IMR-90 (cell line): ENCODE results near the gene DEF6. TPM values are rescaled to one million over a fixed set of nuclear protein-coding genes. Genes with fewer than 3 reads are reported as not detected.

Experiments used
- ATAC-seq: fragments of 200-7000 bp; cut with Tn5 transposase; 2 replicates; pipeline ENCODE4 v1.9.1; 2020; ENCODE audit warnings: low read depth, mild to moderate bottlenecking, moderate library complexity
- BruUV-seq: library from RNA; stranded (reverse); fragments of 400-500 nt; replicated peaks from 2 replicates; lab custom pipeline; 2021; lab: Mats Ljungman, UMichigan
- CTCF ChIA-PET: fragments of 300-600 bp; formaldehyde crosslinking; extraction: SDS; loops from one replicate; lab custom pipeline; 2021; ENCODE audit warnings: antibody characterized with exemption; lab: Yijun Ruan, JAX
- POLR2A ChIA-PET: fragments of 300-600 bp; sonication (Branson Sonifier 250); formaldehyde crosslinking; loops from one replicate; lab custom pipeline; 2022; ENCODE audit warnings: antibody characterized with exemption; ENCODE audit not compliant: unreplicated experiment; lab: Charles Lee
- DNase-seq: peaks from one replicate; pipeline ENCODE4 v3.0.0; 2013
- H2AFZ ChIP-seq: replicated peaks from 2 replicates; pipeline ENCODE3; 2013; ENCODE audit warnings: low read length, mild to moderate bottlenecking; ENCODE audit not compliant: poor library complexity
- H2AK5ac ChIP-seq: 2 replicates; pipeline ENCODE4 v1.6.1; 2013; ENCODE audit warnings: low read depth, low read length, inconsistent platforms
- H2AK9ac ChIP-seq: replicated peaks from 2 replicates; pipeline ENCODE3; 2013; ENCODE audit warnings: mild to moderate bottlenecking, low read depth, low read length, moderate library complexity; ENCODE audit not compliant: poor library complexity
- H2BK120ac ChIP-seq: 2 replicates; pipeline ENCODE4 v1.6.1; 2013; ENCODE audit warnings: low read depth, low read length, inconsistent platforms
- H2BK15ac ChIP-seq: 3 replicates; pipeline ENCODE4 v1.6.1; 2013; ENCODE audit warnings: low read depth, low read length, inconsistent platforms
- H2BK20ac ChIP-seq: 2 replicates; pipeline ENCODE4 v1.6.1; 2013; ENCODE audit warnings: low read depth, mild to moderate bottlenecking, inconsistent platforms, low read length, moderate library complexity
- H2BK5ac ChIP-seq: 2 replicates; pipeline ENCODE4 v1.6.1; 2013; ENCODE audit warnings: mild to moderate bottlenecking, low read depth, low read length, inconsistent platforms; ENCODE audit not compliant: poor library complexity, severe bottlenecking
- H3K14ac ChIP-seq: replicated peaks from 2 replicates; pipeline ENCODE4 v1.6.1; 2013; ENCODE audit warnings: low read depth, low read length, inconsistent platforms
- H3K18ac ChIP-seq: 2 replicates; pipeline ENCODE4 v1.6.1; 2013; ENCODE audit warnings: low read depth, low read length, control low read depth
- H3K23ac ChIP-seq: 2 replicates; pipeline ENCODE4 v1.6.1; 2013; ENCODE audit warnings: low read depth, low read length, inconsistent platforms
- H3K27ac ChIP-seq: 2 replicates; pipeline ENCODE4 v1.5.1; 2013; ENCODE audit warnings: mild to moderate bottlenecking, control low read depth, low read length; ENCODE audit not compliant: insufficient read depth
- H3K27me3 ChIP-seq: 2 replicates; pipeline ENCODE4 v1.6.1; 2013; ENCODE audit warnings: low read length; ENCODE audit not compliant: control insufficient read depth, insufficient read depth
- H3K36me3 ChIP-seq: 2 replicates; pipeline ENCODE4 v1.6.1; 2013; ENCODE audit warnings: low read length, mixed read lengths; ENCODE audit not compliant: control insufficient read depth, insufficient read depth
- H3K4ac ChIP-seq: 2 replicates; pipeline ENCODE4 v1.6.1; 2013; ENCODE audit warnings: low read depth, low read length, inconsistent platforms
- H3K4me1 ChIP-seq: 2 replicates; pipeline ENCODE4 v1.6.1; 2013; ENCODE audit warnings: low read length, mixed read lengths; ENCODE audit not compliant: control insufficient read depth, insufficient read depth
- H3K4me2 ChIP-seq: 2 replicates; pipeline ENCODE4 v1.6.1; 2013; ENCODE audit warnings: low read depth, mild to moderate bottlenecking, control low read depth, low read length, moderate library complexity
- H3K4me3 ChIP-seq: 2 replicates; pipeline ENCODE4 v1.5.1; 2013; ENCODE audit warnings: low read depth, mild to moderate bottlenecking, control low read depth, low read length, moderate library complexity; ENCODE audit not compliant: insufficient read depth
- H3K56ac ChIP-seq: 2 replicates; pipeline ENCODE4 v1.6.1; 2013; ENCODE audit warnings: low read length, inconsistent platforms; ENCODE audit not compliant: insufficient read depth; ENCODE audit errors: extremely low read depth
- H3K79me1 ChIP-seq, 2 experiments: 2 replicates each; pipeline ENCODE4 v1.6.1; 2013; ENCODE audit warnings: low read length in 2 of 2, inconsistent platforms in 1 of 2, low read depth in 1 of 2
- H3K9ac ChIP-seq: 2 replicates; pipeline ENCODE4 v1.6.1; 2013; ENCODE audit warnings: low read depth, low read length, control low read depth
- H3K9me1 ChIP-seq: 2 replicates; pipeline ENCODE4 v1.6.1; 2013; ENCODE audit warnings: low read length, inconsistent platforms; ENCODE audit not compliant: insufficient read depth
- H3K9me3 ChIP-seq: 2 replicates; pipeline ENCODE4 v1.6.1; 2013; ENCODE audit warnings: low read length; ENCODE audit not compliant: control insufficient read depth, insufficient read depth
- H4K20me1 ChIP-seq: 2 replicates; pipeline ENCODE4 v1.6.1; 2013; ENCODE audit warnings: low read length, inconsistent platforms; ENCODE audit not compliant: insufficient read depth
- H4K5ac ChIP-seq: 2 replicates; pipeline ENCODE4 v1.6.1; 2013; ENCODE audit warnings: mild to moderate bottlenecking, low read depth, low read length, control low read depth
- H4K8ac ChIP-seq, 2 experiments: 2 replicates each; pipeline ENCODE4 v1.6.1; 2013; ENCODE audit warnings: low read depth in 2 of 2, low read length in 2 of 2, control low read depth in 1 of 2, inconsistent platforms in 1 of 2
- H4K91ac ChIP-seq: 2 replicates; pipeline ENCODE4 v1.6.1; 2013; ENCODE audit warnings: low read depth, low read length, inconsistent platforms; ENCODE audit not compliant: insufficient read depth
- MAFK ChIP-seq: IDR thresholded peaks from 2 replicates; pipeline ENCODE4 v1.6.1; 2012; ENCODE audit warnings: low read depth, low read length, improper control_type of control experiment
- MAZ ChIP-seq: IDR thresholded peaks from 2 replicates; pipeline ENCODE4 v1.6.1; 2012; ENCODE audit warnings: low read depth, mild to moderate bottlenecking, low read length, improper control_type of control experiment, moderate library complexity, borderline replicate concordance
- NFE2L2 ChIP-seq: fragments of 150-350 bp; IDR thresholded peaks from 2 replicates; pipeline ENCODE4 v1.6.1; 2016; ENCODE audit warnings: low read depth, mild to moderate bottlenecking, low read length
- RAD21 ChIP-seq: IDR thresholded peaks from 2 replicates; pipeline ENCODE4 v1.6.1; 2012; ENCODE audit warnings: low read length, improper control_type of control experiment
- WGBS, 2 experiments: methylation state at CpG; one replicate each; pipeline versions ENCODE4 v1.1.5 to v1.1.7; 2013; ENCODE audit warnings: missing lambda C conversion rate in 2 of 2; ENCODE audit not compliant: insufficient read length in 1 of 2; ENCODE audit errors: extremely low coverage in 2 of 2; 5-methylcytosine and 5-hydroxymethylcytosine counted together
- dilution Hi-C: fragments of 300-500 bp; cut with HindIII; formaldehyde crosslinking; loops from one replicate; pipeline ENCODE4 v1.14.3; 2018; ENCODE audit warnings: low sequenced_read_pairs; ENCODE audit not compliant: unreplicated experiment
- in situ Hi-C: fragments of 300-500 bp; cut with MboI; formaldehyde crosslinking; loops from 3 replicates; pipeline ENCODE4 v1.14.3; 2019; ENCODE audit warnings: low sequenced_read_pairs, inconsistent platforms, mixed read lengths
- intact Hi-C: fragments of 100-400 bp; cut with micrococcal nuclease; formaldehyde crosslinking; loops from 2 replicates; pipeline ENCODE4 v1.10.0; 2022
- polyA plus RNA-seq, 3 experiments: library from polyadenylated mRNA; depleted of rRNA; stranded (reverse); fragments of >200 nt; gene quantifications; 2 replicates each; pipeline ENCODE4 v1.2.3, GENCODE V29; 2012; ENCODE audit warnings: low replicate concordance in 1 of 3
- total RNA-seq: library from RNA; depleted of rRNA; stranded (reverse); fragments of >200 nt; gene quantifications from 2 replicates; pipeline ENCODE4 v1.2.3, GENCODE V29; 2012

The DEF6 gene
- total and polyA plus RNA-seq, 2 of the 4 experiments (the other 2 are of a cell fraction) = 2.5 to 4.2 TPM

GRCh38 chr6:35248300-35248699, 49.3 kb upstream of the DEF6 start:
- Histone ChIP-seq H3K56ac (no peak overlapping the region), H2AK5ac (peak overlapping the region; percentile 54; the same call in 1 of the 2 replicates), H3K36me3 (peaks cover 24% of the 10 kb centered on the region; the same call in 1 of the 2 replicates), H3K27me3 (no peaks in the 10 kb centered on the region), H3K27ac (no peak overlapping the region), H2BK5ac (no peak overlapping the region), H2BK120ac (peak overlapping the region; percentile 54; the same call in 1 of the 2 replicates), H3K4me2 (no peak overlapping the region), H3K14ac (no peak overlapping the region; the same call in 1 of the 2 replicates), H3K4ac (peak overlapping the region; percentile 15), H4K5ac (no peak overlapping the region), H3K4me1 (peaks cover 2% of the 10 kb centered on the region; the same call in 1 of the 2 replicates), H3K79me1 (peaks cover 20 to 67% of the 10 kb centered on the region in 2 experiments; a peak in 3 of 4 replicates), H4K20me1 (no peaks in the 10 kb centered on the region; the same call in 1 of the 2 replicates), H3K9ac (no peak overlapping the region), H2BK20ac (peak overlapping the region; percentile 53; the same call in 1 of the 2 replicates), H3K9me3 (no peaks in the 10 kb centered on the region), H2AFZ (peak overlapping the region; percentile 25), H2AK9ac (peak overlapping the region; percentile 63), H2BK15ac (0 out of 3 replicates have a peak overlapping the region, but pooled peaks have one; percentile 1), H4K91ac (no peak overlapping the region; the same call in 1 of the 2 replicates), H4K8ac (peak overlapping the region; percentile 0 to 62; a peak in 2 of 4 replicates), H3K9me1 (peaks cover 18% of the 10 kb centered on the region), H3K4me3 (no peak overlapping the region), H3K23ac (no peak overlapping the region), H3K18ac (no peak overlapping the region)
- POLR2A ChIA-PET = interaction anchor here (0.6 kb wide), 1 partner anchor 109 kb away, joined by 3 read pairs; no protein-coding TSS in a partner anchor
- CTCF ChIA-PET = interaction anchor here (1.1 kb wide), 1 partner anchor 10 kb away, joined by 4 read pairs; no protein-coding TSS in a partner anchor
- in situ Hi-C loops (no loop called here), intact Hi-C loops (no loop called here), dilution Hi-C loops (no loop called here)
- peak; percentile 53 for ATAC-seq
- no TSS peak for BruUV-seq
- TF ChIP-seq RAD21 (no peak), MAFK (peak; percentile 56; the same call in 1 of the 2 replicates), MAZ (no peak), NFE2L2 (peak; percentile 85)
- DNase-seq = peak; percentile 28
- no CpG with 5 or more reads among the region's 3 CpGs for WGBS, 2 experiments
